GM21367 (cell line): ENCODE results near the gene GOLGA3.
"Not testable (repeated sequence)": the region's sequence is repeated elsewhere in the genome, so short reads cannot be mapped to it uniquely, and the experiment has no call there.

Experiments
- ATAC-seq: cut with Tn5 transposase; IDR thresholded peaks from one replicate; pipeline ENCODE4 v1.9.1; 2021; ENCODE audit not compliant: unreplicated experiment

The GOLGA3 gene

GRCh38 chr12:132813443-132813842, 15.2 kb downstream of the GOLGA3 start:
- ATAC-seq: no peak

DNA sequence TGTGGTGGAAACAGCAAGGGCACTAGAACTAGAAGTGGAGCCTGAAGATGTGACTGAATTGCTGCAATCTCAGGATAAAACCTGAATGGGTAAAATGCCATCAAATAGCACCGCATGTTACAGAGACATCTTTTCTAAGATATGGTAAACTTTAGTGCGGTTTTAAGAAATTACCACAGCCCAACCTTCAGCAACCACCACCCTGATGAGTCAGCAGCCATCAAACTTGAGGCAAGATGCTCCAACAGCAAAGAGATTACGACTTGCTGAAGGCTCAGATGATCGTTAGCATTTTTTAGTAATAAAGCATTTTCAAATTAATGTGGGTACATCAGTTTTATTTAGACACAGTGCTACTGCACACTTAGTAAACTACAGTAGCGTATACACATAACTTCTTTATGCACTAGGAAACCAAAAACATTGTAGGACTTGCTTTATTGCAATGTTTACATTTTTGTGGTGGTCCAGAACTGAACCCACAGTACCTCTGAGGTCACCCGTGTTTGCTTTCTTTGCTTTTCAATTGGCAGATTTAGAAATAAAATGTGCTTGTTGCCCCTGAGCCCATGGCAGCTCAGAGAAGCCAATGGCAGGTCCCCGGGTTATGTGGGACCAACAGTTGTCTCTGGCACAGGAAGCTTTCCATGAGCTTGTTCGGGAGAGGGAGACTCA, 15.9 kb downstream of the GOLGA3 start:
- no peak for ATAC-seq

DNA sequence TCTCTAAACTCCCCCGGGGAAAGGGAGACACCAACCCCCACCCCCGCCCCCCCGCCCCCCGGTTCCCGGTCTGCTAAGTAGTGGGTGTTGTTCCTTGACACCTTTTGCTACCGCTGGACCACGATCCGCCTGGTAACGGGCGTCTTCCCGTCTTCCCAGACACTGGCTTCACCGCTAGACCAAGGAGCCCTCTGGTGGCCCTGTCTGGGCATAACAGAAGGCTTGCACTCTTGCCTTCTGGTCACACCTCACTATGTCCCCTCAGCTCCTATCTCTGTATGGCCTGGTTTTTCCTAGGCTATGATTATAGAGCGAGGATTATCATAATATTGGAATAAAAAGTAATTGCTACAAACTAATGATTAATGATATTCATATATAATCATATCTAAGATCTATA, 19.3 kb downstream of the GOLGA3 start:
- ATAC-seq: not testable (repeated sequence)

GRCh38 chr12:132807295-132808092, 21.2 kb downstream of the GOLGA3 start:
- no peak for ATAC-seq

DNA sequence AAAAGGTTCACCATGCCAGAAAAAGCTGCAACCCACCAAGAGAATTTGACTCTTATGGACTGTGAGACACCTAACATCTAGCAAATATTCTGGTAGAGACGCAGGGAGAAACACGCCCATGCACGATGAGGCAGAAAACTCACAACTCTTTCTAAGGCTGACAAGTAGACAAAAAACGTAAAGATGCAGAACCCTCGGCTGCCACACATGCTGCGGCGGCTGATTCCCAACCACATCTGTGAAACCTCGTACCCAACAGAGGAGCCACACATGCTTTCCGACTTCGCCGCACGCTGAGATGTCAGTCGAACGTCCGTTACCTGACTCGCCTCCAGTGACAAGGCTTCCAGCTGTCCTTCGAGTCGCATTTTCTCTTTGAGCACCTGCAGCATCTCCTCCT, 21.8 kb downstream of the GOLGA3 start:
- ATAC-seq: no peak

- ATAC-seq: no peak
Observed at GRCh38 chr12:132804426-132804861, 24.2 kb downstream of the GOLGA3 start.

GRCh38 chr12:132803888-132804287, 24.8 kb downstream of the GOLGA3 start:
- ATAC-seq: no peak

DNA sequence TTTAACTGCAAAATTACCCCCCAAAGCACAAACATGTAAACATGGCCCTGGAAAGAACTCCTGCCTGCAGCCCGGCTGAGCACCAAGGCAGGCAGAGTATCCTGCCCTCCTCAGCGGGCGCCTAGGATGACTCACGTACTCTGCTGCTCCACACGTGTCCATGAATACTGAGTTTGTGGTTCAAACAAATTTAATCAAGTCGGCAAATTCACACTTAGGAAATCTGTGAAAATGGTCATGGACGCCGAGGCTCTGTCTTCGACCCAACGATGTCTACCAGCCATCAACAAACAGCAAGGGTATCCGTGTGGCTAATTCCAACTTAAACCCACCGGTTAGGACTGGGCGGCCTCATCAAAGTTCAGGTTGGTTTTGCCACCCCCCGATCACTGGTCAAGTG, 25.5 kb downstream of the GOLGA3 start:
- ATAC-seq: no peak

DNA sequence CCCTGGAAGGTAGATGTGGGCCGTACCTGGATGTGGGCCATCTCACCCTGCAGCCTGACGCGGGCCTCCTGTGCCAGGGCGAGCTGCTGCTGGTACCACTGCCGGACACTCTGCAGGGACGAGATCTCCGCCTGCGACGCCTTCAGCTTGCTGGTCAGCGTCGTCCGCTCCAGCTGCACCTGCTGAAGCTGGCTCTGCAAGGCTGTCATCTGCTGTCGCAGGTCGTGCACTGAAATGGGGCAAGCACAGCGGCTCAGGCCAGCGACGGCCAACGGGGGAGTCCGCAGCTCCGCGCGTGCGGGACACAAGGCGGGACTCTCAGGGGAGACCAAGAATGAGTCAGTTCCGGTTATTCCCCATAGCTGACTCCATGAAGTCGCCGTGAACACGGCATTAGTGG, 26.9 kb downstream of the GOLGA3 start:
- no peak for ATAC-seq

- no peak for ATAC-seq
Observed at GRCh38 chr12:132798836-132799235, 29.8 kb downstream of the GOLGA3 start.

- no peak for ATAC-seq
Observed at GRCh38 chr12:132797820-132798570, 30.7 kb downstream of the GOLGA3 start.

DNA sequence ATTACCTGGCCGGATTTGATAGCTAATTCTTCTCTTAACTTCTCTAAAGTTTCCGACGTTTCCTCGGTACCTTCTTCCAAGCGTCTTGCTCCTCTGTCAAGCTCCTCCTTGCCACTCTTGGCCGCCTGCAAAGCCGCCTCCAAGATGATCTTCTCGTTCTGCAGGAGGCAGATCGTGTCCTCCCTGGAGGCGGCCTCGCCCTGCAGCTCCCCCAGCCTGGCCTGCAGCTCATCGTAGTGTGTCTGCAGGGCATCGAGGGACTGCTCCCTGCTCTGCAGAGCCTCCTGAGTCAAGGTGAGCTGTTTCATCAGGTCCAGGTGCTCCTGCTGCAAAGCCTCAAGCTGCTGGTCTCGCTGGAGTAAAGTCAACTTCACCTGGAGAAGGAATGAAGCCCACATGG, 32.8 kb downstream of the GOLGA3 start:
- ATAC-seq: no peak

DNA sequence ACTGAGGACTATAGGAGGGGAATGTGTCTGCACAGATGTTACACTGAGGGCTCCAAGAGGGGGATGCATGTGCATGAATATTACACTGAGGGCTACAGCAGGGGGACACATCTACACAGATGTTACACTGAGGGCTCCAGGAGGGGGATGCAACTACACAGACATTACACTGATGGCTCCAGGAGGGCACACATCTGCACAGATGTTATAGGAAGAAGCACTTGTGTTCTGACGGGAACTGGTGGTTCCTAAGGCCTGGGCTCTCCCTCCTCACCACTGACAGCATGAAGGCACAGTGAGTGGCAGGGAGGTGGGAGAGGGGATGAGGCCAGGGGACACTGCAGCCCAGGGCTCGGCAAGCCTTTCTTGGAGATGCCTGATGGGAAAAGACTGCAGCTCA, 36.7 kb downstream of the GOLGA3 start:
- ATAC-seq: not testable (repeated sequence)

DNA sequence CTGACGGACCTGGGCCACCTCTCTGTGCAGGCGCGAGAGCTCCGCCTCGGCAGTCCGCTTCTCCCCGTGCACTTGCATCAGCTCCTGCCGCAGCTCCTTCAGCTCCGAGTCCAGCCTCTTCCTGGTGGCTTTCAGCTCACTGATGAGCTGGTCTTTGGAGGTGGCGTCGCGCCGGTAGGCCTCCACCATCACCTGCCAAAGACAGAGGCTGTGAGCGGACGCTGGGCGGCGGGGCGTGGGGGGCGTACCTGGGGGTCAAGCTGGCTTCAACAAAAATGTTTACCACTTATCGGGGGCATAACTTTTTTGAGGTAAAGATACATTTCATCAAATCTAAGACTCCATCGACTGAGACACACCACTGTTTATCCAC, 39.6 kb downstream of the GOLGA3 start:
- no peak for ATAC-seq

DNA sequence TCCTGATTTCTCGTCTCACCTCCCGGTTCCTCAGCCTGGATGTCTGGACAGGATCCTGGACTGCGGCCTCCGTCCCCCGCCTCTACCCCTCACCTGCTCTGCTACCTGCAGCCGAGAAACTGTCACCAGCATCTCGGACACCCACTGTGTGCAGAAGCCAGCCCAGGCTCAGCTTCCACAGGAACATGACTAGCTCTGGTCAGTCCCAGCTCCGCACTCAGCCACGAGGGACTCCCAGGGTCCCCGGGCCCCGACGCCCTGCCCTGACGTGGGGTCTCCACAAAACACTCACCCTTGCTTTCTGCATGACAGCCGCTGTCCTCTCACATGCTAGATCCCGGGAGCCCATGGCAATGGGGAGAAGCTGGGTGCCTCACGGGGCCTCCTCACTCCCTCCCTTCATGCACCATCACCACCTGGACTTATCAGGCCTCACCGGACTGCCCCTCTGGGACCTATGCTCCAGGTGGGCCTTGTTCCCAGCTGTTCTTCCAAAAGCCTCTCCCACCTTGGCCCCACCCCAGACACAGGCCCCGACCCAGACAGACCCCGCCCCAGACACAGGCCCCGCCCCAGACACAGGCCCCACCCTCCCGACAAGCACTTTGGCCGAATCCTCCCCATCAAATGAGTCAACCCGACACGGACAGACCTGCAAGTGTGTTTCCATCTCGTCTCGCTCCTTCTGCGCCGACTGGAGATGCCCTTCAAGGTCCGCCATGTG, 40.1 kb downstream of the GOLGA3 start:
- ATAC-seq: no peak

DNA sequence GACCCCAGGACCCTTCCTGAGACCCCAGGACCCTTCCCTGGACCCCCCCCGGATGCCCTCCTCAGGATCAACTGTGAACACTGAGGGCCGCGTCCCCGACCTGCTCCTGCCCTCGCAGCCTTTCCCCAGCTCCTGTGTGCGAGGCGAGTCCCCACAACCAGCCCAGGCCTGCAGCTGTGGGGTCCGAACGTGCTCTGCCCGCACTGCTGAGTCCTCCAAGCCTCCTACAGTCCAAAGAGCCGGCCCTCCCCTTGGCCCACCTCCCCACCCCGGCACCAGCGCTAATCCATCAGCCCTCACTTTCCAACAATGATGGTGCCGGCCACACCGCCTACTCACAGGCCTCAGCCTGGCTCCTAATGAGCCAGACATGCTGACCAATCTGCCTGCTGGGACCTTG, 40.8 kb downstream of the GOLGA3 start:
- ATAC-seq: no peak

GRCh38 chr12:132786192-132786591, 42.5 kb downstream of the GOLGA3 start:
- no peak for ATAC-seq

DNA sequence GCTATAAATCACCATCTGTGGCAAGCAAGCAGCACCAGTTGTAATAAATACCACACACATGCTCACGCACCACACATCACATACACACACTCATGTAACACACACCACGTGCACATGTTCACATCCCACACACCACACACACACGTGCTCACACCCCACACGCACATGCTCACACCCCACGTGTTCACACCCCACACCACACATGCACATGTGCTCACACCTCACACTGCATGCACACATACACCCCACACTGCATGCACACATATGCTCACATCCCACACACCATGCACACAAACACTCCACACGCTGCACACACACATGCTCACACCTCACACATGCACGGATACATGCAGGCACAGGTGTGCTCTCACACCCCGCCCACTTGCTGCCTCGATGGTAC, 44.1 kb downstream of the GOLGA3 start:
- ATAC-seq: no peak

DNA sequence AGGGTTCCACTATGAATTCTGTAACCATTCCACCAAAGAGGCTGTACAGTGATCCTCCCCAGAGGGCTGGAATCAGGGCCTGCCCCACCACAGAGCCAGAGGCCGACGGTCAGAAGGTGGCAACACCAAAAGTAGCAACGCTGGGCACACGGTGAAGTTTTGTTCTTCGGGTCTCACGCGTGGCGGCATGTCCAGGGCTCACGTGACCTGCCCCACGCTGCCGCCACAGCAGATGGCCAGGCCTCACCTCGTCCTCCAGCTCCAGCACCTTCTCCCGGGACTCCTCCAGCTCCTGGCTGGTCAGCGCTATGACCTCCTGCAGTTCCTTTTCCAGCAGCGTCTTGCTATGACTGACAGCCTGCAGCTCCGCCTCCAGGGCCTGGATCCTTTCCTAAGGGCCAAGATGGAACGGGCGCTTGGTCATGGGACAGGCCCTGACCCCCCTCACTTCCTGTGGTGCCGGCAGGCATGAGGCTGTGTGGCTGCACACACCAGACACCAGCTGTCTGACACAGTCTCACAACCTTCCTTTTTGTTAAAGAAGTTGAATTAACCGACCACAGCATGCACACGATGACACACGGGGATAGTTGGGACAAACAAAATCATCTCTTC, 44.6 kb downstream of the GOLGA3 start:
- ATAC-seq: no peak

DNA sequence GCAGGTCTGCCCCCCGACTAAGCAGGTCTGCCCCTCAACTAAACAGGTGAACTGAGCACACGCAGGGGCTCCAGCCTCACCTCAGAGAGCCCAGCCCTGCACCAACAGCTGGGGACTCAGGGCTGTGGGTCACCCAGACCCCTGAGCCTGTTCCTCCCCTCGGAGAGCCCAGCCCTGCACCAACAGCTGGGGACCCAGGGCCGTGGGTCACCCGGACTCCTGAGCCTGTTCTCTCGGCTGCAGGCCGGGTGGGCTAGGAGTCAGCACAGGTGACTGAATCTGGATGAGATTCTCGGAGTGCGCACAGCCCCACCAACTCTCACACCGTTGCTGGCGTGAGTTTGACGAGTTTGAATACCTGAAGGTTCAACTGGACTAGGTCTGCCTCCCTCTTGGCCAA, 46.7 kb downstream of the GOLGA3 start:
- no peak for ATAC-seq
